T-helper 2 cell treated with Interferon-gamma antibody and Interleukin-4, amounts not matched to agents 100 ng/mL and 5 ng/mL, for 36 hours (primary cell): ENCODE results near the gene RESF1. TPM values are rescaled to one million over a fixed set of nuclear protein-coding genes. Genes with fewer than 3 reads are reported as not detected.
"Not testable (repeated sequence)": the region's sequence is repeated elsewhere in the genome, so short reads cannot be mapped to it uniquely, and the experiment has no call there.

ENCODE experiments used
- intact Hi-C: fragments of 100-400 bp; cut with micrococcal nuclease; formaldehyde crosslinking; loops from one replicate; pipeline ENCODE4 v1.15.1; 2023
- total RNA-seq: library from RNA; stranded (reverse); gene quantifications from 2 replicates; pipeline ENCODE4 v1.2.3, GENCODE V29; 2022

The RESF1 gene
- total RNA-seq, result 102 and 110 TPM in 2 replicates

DNA sequence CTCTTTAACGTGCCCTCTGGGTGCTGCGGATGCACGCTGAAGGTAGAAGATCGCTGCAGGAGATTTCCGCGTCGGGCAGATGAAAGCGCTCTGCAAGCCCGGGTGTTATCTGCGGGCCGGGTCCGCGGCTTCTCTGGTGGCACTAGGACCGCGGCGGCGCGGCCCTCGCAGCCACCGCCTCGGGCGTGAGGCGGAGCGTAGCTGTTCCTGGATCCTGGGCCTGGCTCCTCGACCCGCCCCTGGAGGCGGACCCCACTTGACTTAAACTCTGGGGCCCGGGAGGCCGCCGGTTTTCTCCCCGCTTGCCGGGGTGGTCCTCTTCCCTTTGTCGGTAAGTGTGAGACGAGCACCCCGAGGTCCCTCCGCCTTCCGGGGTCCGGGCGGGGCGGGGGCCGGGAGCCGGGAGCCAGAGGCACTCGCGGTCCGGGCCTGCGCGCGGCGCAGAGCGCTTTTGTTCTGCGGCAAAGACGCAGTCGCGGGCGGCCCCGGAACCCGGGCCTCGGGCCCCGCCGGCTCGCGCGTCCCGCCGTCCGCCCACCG, at the start of gene RESF1:
TSS of gene RESF1 (plus strand) at position 255 of the 540 bp plus-strand sequence. CDS start 21,541 bp downstream, outside the sequence.
- intact Hi-C loops, result loop anchor here (1.0 to 5.0 kb wide), 10 partner anchors 31 to 306 kb away; partner anchors contain the start of genes AMN1, BICD1 and ETFBKMT

- intact Hi-C loops, result no loop called here
These were observed 44.3 kb upstream of the RESF1 start for GRCh38 chr12:31914927-31915326.

DNA sequence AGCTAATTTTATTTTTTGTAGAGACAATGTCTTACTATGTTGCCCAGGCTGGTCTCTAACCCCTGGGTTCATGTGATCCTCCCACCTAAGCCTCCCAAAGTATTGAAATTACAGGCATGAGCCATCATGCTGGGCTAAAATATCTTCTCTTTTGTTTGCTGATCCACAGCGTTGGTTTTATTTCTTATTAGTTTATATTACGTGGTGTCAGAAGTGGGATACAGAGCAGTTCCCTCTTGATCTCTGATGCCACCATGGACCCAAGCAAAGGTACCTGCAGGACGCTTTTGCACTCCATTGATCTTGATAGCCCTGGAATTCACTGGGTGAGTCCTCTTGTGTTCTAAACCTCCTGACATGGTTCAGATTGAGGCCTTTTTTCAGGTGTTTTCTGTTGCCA, 43.8 kb upstream of the RESF1 start:
- intact Hi-C loops, result no loop called here

DNA sequence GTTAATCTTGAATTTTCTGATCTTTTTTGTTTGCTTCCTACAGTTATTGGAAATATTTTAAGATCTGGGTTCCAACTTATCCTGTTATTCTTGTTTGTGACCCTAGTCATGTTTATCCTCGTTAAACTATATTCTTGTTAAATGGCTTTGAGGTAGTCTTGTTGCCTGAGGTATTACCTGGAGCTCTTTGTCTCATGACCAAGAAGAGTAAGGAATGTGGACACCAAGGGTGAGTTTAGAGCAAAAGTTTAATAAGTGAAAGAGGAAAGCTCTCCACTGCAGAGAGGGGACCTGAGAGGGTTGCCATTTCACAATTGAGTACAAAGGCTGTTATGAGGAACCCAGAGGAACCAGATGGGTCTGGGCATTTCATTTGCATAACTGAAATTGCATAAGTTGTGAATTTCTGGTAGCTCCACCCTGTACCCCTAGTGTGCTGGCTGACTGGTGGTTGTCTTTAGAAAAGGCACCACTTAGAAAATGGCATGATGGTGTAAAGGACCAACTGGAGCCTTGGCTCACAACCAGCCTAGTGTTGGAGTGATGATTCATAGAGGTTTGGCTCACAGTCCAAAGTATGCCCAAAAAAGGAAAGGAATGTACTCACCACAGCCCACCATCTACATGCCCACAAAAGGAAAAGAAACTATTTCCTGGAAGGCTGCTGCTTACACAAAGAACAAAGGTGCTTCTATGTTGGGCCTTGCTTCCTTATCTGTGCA, 36.7 kb upstream of the RESF1 start:
- intact Hi-C loops, result no loop called here

- intact Hi-C loops, result no loop called here
These were observed 36.2 kb upstream of the RESF1 start for GRCh38 chr12:31923063-31923412.

- intact Hi-C loops, result loop anchor here (1.0 to 2.0 kb wide), 2 partner anchors 31 to 32 kb away; partner anchors contain the start of gene RESF1
These were observed 30.8 kb upstream of the RESF1 start for GRCh38 chr12:31928246-31929026.

DNA sequence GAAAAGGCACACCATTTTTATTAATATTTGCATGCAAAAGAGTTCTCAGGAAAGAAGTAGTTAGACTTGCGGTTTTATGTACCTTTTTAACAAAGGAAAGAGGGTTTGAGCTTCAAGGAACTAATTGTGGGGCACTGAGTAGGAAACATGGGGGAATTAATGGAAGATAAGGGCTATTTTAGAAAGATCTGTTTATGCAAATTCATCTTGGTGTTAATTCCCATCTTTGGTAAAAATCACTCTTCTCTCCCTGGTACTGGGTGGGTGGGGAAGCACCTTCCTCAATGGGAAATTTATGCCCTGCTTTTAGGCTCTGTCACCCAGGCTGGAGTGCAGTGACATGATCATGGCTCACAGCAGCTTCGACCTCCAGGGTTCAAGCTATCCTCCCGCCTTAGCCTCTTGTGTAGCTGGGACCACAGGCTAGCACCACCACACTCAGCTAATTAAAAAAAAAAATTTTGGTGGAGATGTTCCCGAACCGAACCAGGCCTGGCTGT, 30.1 kb upstream of the RESF1 start:
- intact Hi-C loops, result loop anchor here (2.0 kb wide), 1 partner anchor 32 kb away; no protein-coding TSS in a partner anchor

DNA sequence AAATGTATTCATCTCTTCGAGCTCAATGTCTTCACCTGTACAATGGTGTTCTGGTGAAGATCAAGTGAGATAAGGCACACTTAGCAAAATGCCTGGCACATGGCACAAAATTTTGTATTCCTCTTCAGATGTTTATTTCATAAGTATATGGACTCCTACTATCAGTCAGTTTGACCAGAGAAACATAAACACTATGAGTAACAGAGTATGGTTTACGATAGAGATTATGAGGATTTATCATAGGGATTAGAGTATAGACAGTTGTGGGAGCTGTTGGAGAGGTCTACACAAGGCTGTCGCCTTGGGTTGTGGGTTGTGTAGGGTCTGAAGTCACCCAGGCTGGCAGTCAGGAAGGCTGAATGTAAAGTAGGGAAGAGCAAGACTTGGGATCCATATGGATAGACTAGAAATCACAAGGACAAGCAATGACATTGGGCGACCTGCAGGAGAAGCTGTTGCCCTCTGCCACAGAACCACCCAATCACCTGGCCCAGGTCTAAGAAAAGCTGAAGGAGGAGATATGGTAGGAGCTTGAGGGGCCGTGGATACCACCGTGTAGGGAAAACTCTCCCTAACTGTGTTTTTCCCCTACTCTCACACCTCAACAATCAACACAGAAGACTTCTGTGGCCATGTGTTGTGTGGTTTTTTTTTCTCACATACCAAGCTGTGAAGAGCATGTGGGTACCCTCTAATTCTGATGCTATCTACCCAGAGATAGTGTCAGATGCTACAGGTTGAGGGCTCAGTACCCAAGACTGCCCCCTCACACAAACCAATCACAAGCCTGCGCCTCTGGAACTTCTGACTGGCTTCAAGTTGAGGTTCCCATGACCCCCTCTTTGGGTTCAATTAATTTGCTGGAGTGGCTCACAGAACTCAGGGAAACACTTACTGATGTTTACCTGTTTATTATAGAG, 27.2 kb upstream of the RESF1 start:
- intact Hi-C loops, result no loop called here

- intact Hi-C loops, result no loop called here
These were observed 14.9 kb upstream of the RESF1 start for GRCh38 chr12:31944299-31944698.

DNA sequence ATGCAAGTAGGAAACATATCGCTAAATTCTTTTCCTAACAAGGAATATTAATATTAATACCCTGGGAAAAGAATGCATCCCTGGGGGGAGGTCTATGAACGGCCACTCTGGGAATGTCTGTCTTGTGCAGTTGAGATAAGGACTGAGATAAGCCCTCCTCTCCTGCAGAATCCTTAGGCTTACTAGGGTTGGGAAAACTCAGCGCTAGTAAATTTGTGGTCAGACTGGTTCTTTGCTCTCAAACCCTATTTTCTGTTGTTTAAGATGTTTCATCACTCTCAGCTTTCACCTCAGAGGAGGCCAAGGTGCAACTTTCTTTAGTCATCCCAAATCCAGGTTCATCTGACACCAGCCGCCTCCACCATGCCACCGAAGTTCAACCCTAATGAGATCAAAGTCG, 11.2 kb upstream of the RESF1 start:
- intact Hi-C loops, result no loop called here

GRCh38 chr12:31948697-31949359, 10.4 kb upstream of the RESF1 start:
- intact Hi-C loops, result not testable (repeated sequence)

DNA sequence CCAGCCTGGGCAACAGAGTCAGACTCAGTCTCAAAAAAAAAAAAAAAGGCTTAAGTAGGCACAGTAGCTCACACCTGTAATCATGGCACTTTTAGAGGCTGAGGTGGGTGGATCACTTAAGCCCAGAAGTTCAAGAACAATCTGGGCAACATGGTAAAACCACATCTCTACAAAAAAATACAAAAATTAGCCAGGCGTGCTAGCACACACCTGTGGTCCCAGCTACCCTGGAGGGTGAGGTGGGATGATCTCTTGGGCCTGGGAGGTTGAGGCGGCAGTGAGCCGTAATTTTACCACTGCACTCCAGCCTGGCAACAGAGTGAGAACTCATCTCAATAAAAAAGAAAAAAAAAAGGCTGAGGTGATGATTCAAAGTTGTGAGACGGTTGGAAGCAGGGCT, 9.1 kb upstream of the RESF1 start:
- intact Hi-C loops, result no loop called here

GRCh38 chr12:31950492-31950891, 8.7 kb upstream of the RESF1 start:
- intact Hi-C loops, result no loop called here

DNA sequence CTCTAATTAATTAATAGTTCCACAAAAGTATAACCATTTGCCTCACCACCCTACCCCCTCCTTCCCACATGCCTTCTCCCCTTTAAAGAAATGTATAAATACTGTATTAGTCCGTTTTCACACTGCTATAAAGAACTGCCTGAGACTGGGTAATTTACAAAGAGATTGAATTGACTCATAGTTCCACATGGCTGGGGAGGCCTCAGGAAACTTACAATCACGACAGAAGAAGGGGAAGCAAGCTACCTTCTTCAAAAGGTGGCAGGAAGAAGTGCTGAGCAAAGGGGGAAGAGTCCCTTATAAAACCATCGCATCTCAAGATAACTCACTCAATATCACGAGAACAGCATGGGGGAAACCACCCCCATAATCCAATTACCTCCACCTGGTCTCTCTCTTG, 8.2 kb upstream of the RESF1 start:
- intact Hi-C loops, result no loop called here

- intact Hi-C loops, result no loop called here
These were observed 7.3 kb upstream of the RESF1 start for GRCh38 chr12:31951939-31952338.

DNA sequence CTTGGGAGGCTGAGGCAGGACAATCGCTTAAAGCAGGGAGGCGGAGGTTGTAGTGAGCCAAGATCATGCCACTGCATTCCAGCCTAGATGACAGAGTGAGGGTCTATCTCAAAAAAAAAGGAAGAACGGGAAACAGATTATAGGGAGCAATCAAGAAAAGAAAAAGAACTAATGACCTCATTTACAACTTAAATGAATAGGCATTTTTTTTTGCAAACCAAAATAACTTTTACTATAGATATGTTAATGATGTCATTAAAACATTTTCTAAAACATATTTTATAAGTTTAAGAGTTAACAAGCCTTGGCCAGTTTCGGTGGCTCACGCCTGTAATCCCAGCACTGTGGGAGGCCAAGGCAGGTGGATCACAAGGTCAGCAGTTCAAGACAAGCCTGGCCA, 6.8 kb upstream of the RESF1 start:
- intact Hi-C loops, result no loop called here

DNA sequence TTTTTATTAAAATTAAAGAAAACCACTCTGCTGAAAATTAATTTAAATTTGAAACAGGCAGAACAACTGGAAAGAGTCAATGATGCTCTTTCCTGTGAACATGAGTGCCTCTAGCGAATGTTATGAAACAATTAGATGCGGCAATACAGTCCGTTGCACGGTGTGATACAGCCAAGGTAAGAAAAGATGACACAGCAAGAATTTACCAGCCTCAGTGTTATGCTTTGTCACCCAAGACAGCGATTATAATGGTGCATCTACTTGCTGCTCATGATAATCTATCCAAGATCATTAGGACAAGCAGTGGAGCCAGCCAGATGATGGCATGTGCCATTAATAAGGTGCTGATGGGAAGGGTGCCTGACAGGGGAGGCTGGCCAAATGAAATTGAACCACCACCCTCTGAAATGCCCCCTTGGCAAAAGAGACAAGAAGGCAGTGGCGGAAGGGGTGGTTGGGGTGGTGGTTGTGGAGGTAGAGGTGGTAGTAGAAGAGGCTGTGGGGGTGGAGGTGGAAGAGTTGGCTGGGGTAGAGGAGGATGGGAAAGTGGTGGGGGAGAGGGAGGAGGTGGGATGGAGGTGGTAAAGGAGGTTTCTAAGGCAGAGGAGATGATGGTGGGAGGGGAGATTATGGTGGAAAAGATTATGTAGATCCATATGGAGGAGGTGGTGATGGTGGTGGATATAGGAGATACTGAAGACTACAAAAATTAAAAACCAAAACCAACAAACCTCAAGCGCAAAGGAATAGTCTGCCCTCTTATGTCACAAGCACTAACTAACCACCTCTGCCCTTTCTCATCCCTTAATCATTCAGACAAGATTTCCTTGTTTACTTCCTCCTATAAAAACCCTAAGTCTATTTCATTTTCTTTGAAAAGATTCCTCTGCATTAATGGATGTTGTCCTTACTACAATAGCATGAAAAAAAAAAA, 4.0 kb upstream of the RESF1 start:
- intact Hi-C loops, result loop anchor here (5.0 kb wide), 1 partner anchor 153 kb away; no protein-coding TSS in a partner anchor

DNA sequence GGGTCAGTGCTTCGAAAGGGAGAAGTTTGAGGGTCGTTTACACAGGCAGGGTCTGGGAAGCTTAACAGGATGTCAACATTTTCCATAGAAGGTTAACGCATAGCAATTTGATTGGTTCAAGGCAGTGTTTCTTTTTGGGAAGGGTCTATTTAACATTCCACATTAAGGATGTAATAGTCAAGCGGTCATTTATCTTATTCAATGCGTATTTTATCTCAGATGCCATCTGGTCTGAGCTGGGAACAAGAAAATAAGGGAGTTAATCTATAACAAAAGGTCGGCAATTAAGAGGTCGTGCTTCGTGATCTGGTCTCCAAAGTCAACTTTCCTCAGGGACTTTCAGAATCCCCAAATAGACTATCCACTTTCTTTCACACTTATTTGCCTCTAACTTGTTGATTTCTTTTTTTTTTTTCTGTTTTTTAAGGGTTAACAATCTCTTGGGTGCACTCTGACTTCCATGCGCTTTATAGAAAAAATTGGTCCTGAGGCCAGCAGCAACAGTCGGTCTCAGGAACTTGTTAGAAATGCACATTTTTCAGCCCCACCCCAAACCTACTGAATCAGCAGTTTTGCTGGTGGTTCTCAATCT, 550 bp upstream of the RESF1 start:
- intact Hi-C loops, result loop anchor here (1.0 to 5.0 kb wide), 10 partner anchors 30 to 305 kb away; partner anchors contain the start of genes AMN1, BICD1 and ETFBKMT
